C4-2B (cell line): ENCODE data around the gene SORCS1.

Experiments used
- CTCF ChIP-seq: fragments of 450-650 bp; conservative IDR thresholded peaks from 2 replicates; pipeline ENCODE4 v1.5.1; 2017; ENCODE audit warnings: mild to moderate bottlenecking
- ZFX ChIP-seq: fragments of 450-650 bp; IDR thresholded peaks from 2 replicates; pipeline ENCODE4 v1.6.1; 2017

- TF ChIP-seq CTCF (no peak), ZFX (no peak)
Observed at GRCh38 chr10:106706127-106706526, 458.4 kb downstream of the SORCS1 start.
